Limb (tissue), 2 donors: ENCODE results near the gene CAMK2D.
A peak's percentile ranks its signal among the peaks of the same experiment; 100 is the strongest.
"Not testable (repeated sequence)": the region's sequence is repeated elsewhere in the genome, so short reads cannot be mapped to it uniquely, and the experiment has no call there.

Experiments used
- DNase-seq, 2 donors: peaks; one replicate each; pipeline ENCODE4 v3.0.0-alpha.2; 2016; ENCODE audit errors: extremely low spot score in 2 of 2

The CAMK2D gene

DNA sequence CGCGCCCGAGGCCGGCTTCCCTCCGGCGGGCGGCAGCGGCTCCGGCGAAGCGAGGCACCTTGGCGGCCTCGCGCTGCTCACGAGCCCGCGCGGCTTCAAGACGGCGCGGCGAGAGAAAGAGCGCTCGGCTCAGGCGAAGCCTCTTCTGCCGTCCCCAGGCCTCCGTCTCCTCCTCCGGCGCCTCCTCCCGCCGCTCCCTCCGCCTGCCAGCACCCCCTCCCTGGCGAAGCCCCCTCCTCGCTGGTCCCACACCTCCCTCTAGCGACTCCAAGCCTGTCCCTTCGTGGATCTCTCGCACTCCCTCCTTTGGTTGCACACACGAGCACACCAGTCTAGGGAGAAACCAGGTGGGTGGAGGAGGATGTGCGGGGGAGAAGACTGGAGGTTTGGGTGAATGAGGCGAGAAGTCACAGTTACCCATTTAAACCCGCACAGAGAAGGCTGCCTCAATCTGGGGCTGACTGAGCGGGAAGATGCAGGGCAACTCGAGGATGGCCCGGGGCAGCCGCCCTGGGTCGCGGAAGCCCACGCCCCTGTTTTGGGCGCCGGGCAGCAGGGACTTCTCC, at the start of gene CAMK2D:
TSS of gene CAMK2D (minus strand) at position 119 of the 566 bp plus-strand sequence. CDS start 670 bp downstream, outside the sequence.
- peak; percentile 91 to 93 for DNase-seq

DNA sequence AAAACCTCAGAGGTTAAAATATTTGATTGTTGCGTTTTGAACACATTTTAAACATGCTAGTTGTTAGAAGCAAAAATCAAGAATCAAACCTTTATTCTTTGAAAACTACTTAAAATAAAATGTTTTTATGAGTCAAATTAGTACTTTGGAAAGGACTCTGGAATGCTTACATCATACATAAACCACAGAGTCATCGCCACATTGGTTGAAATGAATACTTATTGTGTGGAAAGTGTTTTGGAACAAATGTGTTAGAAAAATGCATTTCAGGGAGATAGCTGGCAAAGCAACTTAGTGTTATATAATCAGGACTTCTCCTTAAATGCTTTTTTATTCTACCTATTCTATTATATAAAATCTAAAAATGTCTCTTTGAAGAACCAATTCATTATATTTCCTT, 49.4 kb upstream of the CAMK2D start:
- DNase-seq = no peak

DNA sequence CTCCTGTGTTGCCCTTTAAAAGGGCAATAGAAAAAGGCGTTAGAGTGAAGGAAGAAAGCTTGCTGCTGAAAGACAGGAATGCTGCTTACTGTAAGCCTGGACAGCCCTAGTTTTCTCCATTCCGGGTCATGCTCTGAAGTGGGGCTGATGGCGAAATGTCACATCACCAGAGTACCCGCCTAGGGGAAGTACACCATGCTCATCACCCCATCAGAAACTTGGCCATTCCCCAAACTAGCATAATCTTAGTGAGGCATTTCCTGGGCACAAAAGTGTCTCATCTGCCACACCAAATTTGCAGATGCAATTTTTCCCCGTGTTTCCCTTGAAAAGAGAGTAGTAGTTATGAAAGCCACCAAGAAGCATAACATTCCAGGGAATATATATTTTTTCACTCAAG, 47.8 kb upstream of the CAMK2D start:
- DNase-seq = no peak

DNA sequence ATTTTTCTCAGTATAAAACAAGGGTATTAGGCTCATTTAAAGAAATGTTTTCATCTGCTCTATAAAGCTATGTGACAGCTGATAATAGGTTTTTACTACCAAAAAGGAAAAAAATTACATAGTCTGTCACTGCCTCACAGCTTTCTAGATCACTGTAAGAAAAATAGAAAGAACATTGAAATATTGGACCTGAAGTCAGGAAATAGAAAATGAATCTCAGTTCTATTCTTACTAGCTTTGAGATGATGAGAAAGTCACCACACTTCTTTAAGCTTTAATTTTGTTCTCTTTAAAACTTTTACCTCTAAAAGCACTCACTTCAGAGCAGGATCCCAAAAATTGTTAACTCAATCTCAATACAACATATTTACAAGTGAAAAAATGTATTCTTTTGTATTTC, 45.3 kb upstream of the CAMK2D start:
- DNase-seq = no peak

DNA sequence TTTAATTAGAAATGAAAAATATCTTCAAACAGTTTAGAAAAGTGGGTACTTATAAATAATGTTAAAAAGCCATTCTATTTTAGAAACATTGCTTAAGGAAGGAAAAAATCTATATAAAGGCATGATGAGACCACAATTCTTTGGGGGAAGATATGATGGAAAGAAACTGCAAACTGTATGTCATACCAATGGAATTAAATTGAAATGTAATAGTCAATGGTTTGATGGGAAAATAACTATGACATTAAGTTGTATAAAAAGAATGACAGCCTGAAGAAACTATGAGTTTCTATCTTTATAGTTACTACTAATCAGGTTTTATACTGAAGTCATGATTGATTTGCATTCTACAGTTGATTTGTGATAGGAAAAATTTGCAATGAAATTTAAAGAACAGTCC, 40.3 kb upstream of the CAMK2D start:
- no peak for DNase-seq

DNA sequence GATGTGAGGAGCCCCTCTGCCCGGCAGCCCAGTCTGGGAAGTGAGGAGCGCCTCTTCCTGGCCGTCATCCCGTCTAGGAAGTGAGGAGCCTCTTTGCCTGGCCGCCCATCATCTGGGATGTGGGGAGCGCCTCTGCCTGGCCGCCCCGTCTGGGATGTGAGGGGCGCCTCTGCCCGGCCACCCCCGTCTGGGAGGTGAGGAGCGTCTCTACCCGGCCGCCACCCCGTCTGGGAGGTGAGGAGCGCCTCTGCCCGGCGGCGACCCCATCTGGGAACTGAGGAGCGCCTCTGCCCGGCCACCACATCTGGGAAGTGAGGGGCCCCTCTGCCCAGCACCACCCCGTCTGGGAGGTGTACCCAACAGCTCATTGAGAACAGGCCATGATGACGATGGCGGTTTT, 34.8 kb upstream of the CAMK2D start:
- DNase-seq = not testable (repeated sequence)

DNA sequence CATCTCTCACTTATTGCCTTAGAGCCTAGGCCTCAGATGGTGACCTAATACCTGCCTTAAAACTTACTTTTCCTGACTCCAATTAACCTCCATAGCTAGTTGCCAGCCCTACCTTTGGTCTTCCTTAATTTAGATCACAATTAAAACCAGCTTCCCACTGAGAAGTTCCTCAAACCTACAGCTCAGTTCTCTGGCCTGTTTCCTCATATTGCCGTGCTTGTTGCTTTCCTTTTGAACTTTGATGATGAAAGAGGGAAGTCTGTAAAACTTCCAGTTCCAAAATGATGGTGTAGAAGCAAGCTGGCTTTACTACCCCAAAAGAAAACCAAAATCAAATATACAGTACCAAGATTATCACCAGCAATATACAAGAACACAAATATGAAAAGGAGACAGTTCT, 28.9 kb upstream of the CAMK2D start:
- no peak for DNase-seq

DNA sequence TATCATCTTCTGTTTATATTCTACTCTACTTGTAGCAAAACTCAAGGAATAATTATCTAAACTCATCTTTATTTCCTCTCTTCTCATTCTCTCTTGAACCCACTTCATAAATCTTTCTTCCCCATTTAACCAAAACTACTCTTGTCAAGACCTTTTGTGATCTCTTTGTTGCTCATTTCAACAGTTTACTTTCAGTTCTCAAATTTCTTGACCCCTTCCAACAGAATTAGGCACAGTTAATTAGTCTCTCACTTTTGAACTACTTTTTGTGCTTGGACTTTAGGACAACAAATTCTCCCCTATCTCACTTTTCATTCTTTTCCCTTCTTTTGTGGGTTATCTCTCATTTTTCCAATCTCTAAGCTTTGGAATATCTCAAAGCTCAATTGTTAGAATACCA, 27.4 kb upstream of the CAMK2D start:
- no peak for DNase-seq

DNA sequence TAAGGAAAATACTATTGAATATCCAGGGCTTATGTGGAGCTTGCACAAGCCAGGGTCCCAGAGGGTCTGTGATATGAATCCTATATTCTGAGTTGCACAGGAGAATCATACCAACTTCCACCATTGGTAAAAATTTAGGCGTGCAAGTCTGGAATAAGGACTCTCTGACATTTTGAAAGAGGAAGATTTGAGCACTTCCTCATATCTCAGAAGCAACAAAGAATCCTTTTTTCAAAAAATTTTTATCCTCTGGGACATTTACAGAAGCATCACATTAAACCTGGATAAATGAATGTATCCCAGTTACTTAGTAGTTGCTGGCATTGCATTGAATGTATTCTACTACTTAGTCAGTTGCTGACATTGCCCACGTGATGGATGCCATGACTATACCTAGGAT, 24.2 kb upstream of the CAMK2D start:
- no peak for DNase-seq

DNA sequence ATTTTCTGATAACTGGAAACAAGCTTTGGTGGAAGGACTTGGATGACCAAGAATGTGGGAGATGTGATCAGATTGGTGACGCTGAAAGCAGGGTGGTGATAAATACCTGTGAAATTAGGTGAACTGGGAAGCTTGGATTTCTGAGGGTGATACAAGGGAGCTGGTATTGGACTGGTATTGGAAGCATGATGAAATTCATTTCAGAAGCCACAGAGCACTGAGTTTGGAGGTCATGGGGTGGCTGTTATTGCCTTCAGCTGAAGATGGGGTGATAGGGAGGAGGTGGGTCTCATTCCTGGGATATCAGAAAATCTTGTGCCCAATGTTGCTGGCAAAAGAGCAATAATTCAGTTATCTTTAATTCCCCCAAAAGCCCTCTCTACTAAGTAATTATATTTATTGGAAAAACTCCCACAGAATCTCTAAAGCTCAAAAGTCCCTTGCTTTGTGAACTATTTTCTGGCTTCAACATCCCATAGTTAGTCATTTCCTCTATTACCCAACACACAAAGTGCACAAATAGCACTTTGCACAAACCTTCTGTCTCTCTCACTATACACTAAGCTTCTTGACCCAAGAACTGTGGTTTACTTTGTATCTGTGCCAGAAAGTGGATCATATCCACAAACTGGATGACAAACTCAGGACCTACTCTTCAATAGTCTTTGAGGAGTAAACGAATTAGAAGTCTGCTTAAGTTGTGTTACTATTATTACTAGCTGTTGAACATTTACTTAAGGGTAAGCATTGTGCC, 23.1 kb upstream of the CAMK2D start:
- no peak for DNase-seq

DNA sequence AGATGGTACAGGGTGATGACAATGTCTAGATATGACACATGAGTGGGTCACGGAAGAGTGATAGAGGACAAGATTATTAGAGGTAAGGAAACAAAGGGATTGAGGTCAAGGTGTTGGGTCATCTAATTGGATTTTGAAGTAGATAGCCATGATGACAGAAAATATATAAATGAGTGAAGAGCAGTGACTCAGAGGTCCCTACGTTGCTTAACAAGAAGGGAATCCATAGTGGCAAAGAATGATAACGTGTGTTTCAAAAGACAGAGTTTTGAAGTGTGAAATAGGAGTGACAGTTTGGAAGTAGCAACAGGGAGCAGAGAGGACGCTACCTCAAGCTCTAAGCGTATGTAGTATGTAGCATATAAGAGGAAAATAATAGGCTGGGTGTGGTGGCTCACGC, 22.2 kb upstream of the CAMK2D start:
- no peak for DNase-seq

DNA sequence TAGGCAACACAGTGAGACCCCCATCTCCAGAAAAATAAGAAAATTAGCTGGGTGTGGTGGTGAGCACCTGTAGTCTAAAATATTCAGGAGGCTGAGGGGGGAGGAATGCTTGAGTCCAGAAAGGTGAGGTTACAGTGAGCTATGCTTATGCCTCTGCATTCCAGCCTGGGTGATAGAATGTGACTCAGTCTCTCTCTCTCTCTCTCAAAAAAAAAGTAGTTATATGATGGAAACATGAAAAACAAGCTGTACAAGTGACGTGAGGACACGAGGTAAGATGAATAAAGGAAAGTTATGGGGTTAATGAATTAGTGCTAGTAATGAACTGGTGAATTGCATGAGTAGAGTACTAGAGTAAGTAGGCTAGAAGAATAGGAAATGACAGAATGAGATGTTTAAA, 21.8 kb upstream of the CAMK2D start:
- DNase-seq = no peak

DNA sequence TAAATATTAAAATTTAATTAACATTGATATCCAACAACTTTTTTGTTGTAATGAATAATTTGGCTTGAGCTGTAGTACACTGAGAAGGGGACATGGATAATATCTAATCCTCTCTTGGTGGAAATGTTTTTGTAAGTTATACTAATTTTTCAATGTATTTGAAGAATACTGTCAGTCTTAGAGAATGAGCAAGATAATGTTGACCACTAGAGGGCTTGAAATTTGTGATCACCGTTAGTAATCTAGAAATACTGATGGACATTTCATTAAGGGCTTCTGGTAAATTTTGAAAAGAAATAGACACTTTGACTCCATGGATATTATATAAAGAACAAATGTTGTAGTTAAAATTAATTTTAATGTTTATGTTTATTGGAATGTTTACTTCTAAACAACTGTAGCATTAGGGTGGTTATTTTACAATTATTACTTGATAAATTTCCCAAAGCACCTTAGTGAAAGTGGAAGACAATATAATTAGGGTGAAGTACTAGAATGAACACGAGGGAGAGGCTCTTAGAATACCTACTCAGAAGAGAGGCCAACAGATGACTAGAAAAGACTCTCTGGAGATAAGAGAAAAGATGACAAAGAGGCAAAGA, 20.0 kb upstream of the CAMK2D start:
- DNase-seq = peak in 1 of 2 donors; percentile 50

DNA sequence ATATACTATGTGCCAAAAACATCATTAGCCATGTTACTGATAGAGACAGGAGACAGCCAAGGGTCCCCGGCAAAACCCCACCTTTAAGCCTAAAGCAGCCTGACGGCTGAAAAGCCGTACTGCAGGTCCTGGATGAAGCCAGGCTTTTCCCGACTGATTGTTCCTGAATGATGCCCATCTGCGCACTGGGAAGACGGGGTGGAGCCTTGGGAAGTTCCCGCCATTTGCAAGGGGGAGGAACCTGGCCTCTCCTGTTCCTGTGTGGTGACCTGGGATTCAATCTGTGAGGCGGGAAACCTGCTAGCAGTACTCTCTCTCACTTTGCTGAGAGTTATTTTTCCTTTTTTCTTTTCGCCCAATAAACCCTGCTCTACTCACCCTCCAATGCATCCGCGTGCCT, 15.1 kb upstream of the CAMK2D start:
- DNase-seq = no peak

DNA sequence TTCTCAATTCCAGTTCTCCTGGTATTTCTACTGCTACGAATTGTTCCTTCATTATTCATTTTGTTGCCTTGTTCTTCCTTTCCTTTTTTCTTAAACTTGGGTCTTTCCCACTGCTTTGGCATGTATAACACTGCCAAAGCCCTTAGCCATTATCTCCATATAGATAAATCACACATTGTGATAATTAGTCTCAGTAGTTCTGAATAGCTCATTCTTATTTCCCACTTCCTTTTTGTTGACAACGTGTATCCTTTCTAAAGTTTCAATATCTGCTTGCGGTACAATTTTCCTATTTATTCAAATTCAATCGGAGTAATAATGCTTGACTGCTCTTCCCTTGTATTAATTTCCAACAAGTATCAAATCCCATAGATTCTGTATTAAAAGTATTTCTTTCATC, 14.5 kb upstream of the CAMK2D start:
- DNase-seq = no peak

DNA sequence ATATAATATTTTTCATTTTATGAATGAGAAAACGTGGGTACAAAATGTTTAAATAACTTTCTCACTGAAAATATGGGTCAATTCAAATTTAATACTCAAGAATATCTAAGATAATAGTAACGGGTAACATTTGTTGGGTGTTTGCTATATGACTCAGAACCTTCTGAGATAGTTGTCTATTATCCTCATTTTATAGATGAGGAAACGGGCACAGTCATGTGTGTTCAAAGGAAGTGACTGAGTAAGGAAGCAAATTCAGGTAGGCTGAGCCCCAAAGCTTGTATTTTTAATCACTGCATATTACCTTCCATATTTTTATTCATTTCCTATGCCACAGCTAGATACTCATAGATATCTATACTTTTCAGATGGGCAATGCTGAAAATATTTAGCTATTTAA, 12.2 kb upstream of the CAMK2D start:
- no peak for DNase-seq

DNA sequence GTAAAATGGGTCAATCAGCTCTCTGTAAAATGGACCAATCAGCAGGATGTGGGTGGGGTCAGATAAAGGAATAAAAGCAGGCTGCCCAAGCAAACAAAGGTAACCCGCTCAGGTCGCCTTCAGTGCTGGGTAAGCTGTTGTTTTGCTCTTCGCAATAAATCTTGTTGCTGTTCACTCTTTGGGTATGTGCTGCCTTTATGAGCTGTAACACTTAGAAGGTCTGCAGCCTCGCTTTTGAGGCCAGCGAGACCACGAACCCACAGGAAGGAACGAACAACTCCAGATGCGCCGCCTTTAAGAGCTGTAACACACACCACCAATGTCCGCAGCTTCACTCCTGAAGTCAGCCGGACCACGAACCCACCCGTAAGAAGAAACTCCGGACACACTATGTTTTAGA, 11.5 kb upstream of the CAMK2D start:
- no peak for DNase-seq

DNA sequence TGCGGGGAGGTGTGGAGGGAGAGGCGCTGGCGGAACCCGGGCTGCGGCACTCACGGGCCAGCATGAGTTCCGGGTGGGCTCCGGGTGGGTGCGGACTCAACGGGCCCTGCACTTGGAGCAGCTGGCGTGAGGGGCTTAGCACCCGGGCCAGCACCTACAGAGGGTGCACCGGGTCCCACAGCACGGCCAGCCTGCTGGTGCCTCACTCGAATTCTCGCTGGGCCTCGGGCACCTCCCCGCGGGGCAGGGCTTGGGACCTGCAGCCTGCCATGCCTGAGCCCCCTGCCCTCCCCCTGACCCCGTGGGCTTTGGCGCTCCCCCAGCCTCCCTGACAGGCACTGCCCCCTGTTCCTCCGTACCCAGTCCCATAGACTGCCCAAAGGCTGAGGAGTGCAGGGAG, 10.8 kb upstream of the CAMK2D start:
- DNase-seq = no peak

DNA sequence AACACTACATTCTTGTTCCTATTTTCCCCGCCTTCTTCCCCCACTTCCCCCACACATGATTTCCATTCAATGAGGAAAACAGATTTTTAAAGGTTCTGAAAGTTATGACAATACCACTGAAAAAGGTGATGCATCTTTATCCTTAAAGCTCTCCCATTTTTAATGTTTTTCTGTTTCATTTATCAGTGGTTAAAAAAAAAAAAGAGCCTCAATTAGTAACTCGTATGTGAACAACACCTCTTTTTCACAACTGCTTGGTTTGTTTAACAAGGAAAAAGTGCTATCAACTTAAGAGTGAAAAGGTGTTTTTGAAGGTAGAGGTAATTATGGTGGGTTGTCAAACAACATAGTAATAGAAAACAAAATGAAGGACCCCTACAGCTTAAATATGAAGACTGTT, 8.2 kb upstream of the CAMK2D start:
- DNase-seq = no peak

DNA sequence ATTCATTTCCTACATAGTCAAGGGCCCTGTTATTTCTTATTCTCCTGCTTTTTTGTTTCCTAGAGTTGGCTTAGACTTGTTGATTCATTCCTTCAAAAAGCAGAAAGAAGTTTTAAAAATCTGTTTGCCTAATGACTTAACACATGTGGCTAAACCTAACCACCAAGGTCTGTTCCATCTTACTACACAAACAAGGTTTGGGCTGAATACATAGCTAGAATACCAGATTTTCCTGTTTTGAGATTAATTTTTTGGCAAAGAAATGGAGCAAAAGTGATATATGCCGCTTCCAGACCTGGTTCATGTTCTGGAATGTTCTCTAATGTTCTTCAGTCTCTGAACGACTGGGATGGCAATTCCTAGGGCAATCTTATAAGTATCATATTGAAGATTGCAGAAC, 7.4 kb upstream of the CAMK2D start:
- no peak for DNase-seq

DNA sequence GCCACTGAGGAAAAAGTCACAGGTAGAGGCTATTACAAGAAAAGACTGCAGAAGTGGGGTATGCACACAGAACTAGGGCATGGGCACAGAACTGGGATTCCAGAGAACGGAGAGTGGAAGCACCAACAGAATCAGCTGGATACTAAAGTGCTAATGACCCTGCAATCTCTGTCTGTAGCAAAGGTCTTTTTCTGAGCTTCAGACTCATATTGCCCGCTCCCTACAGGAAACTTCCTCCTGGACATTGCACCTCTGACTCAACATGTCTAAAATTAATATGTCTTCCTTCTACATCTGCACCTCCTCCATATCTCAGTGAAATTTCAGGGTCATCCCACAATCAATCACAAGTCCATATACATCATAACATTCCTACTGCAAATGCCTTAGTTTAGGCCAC, 5.3 kb upstream of the CAMK2D start:
- no peak for DNase-seq

DNA sequence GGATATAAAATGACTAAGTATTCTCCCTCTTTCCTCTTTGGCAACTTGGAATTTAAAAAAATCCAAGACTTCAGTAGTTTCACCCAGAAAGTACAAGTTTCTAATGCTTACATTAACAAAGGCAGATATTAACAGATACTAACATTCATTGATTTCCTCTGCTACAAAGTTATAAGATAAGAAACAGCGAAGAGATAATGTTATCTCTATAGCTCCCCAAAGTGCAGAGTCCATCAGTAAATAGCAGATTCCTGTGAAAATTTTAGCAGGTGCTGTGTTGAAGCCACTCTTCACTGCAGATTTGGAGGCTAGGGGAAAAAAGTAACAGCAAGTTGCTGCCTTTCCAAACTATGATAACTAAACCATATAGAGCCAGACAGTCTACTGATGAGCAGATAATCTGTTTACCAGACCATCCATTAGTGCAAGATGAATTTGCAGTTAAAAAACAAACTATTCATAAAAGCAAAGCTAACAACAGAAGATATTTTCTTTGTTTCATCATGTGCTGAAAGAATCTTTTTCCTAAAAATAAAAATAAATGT, 3.3 kb upstream of the CAMK2D start:
- no peak for DNase-seq

DNA sequence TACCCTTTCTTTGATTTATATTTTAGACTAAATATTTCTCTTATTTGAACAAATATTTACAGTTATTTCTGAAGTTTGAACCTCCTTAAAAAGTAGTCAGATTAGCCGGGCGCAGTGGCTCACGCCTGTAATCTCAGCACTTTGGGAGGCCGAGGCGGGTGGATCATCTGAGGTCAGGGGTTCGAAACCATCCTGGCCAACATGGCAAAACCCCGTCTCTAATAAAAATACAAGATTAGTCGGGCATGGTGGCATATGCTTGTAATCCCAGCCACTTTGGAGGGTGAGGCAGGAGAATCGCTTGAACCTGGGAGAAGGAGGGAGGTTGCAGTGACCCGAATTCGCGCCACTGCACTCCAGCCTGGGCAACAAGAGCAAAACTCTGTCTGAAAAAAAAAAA, 2.4 kb upstream of the CAMK2D start:
- DNase-seq = not testable (repeated sequence)
